Stomach (tissue), 9 donors: ENCODE results near the gene CNTF. TPM values are rescaled to one million over a fixed set of nuclear protein-coding genes. Genes with fewer than 3 reads are reported as not detected.

ENCODE experiments used
- DNase-seq, 2 donors: peaks; one replicate each; pipeline versions ENCODE4 v3.0.0 to v3.0.0-alpha.2; 2013 to 2019
- H3K27ac ChIP-seq, 5 donors: fragments of 200-600 bp in 4 of 5; sonication (generic) in 4 of 5; one replicate each; pipeline ENCODE4 v1.5.1; 2013 to 2019; ENCODE audit warnings: mild to moderate bottlenecking in 1 of 5, moderate library complexity in 1 of 5
- H3K27me3 ChIP-seq, 3 donors: fragments of 200-600 bp; sonication (generic); one replicate each; pipeline ENCODE4 v1.5.1; 2017 to 2019; ENCODE audit warnings: mixed run types in 1 of 3
- H3K36me3 ChIP-seq, 4 donors: fragments of 200-600 bp; sonication (generic); 1 replicate in 3 of 4; 2 replicates in 1 of 4; pipeline ENCODE4 v1.5.1; 2016 to 2019
- H3K4me1 ChIP-seq, 4 donors: fragments of 200-600 bp; sonication (generic); one replicate each; pipeline ENCODE4 v1.5.1; 2016 to 2019
- H3K4me3 ChIP-seq, 4 donors: fragments of 200-600 bp; sonication (generic) in 3 of 4; one replicate each; pipeline ENCODE4 v1.5.1; 2016 to 2019; ENCODE audit warnings: mild to moderate bottlenecking in 1 of 4
- H3K9me3 ChIP-seq, 4 donors: fragments of 200-600 bp; sonication (generic); one replicate each; pipeline ENCODE4 v1.5.1; 2016 to 2019
- CTCF ChIP-seq, 7 experiments: fragments of 450-650 bp in 4 of 7; fragments of 200-600 bp in 3 of 7; sonication (generic) in 3 of 7; IDR thresholded peaks; one replicate each; pipeline ENCODE4 v1.5.1; 2016 to 2019; ENCODE audit warnings: antibody characterized with exemption in 7 of 7, control low read depth in 2 of 7, mild to moderate bottlenecking in 1 of 7
- EP300 ChIP-seq: sonication (generic); formaldehyde crosslinking; IDR thresholded peaks from one replicate; pipeline ENCODE4 v1.6.1; 2017; ENCODE audit warnings: antibody characterized with exemption
- POLR2A ChIP-seq, 4 donors: fragments of 450-650 bp; IDR thresholded peaks; one replicate each; pipeline ENCODE4 v1.6.1; 2016; ENCODE audit warnings: antibody characterized with exemption in 4 of 4, control low read depth in 2 of 4, mild to moderate bottlenecking in 1 of 4, moderate library complexity in 1 of 4
- POLR2AphosphoS5 ChIP-seq, 3 donors: sonication (generic); formaldehyde crosslinking; IDR thresholded peaks; one replicate each; pipeline ENCODE4 v1.6.1; 2016; ENCODE audit warnings: antibody characterized with exemption in 3 of 3
- WGBS, 5 donors: extraction: QIAGEN DNeasy Blood & Tissue Kit in 3 of 5; methylation state at CpG; one replicate each; pipeline versions ENCODE4 v1.1.5 to v1.1.7; 2013 to 2018; 5-methylcytosine and 5-hydroxymethylcytosine counted together
- intact Hi-C: fragments of 100-400 bp; cut with DNase I; formaldehyde crosslinking; loops from one replicate; pipeline ENCODE4 v1.15.1; 2023; ENCODE audit warnings: low total_unique reads
- polyA plus RNA-seq, 3 donors: library from polyadenylated mRNA; stranded (reverse); fragments of 200-250 nt; gene quantifications; one replicate each; pipeline ENCODE4 v1.2.3, GENCODE V29; 2013
- total RNA-seq, 5 donors: library from RNA; depleted of rRNA; stranded (reverse); fragments of >200 nt; gene quantifications; one replicate each; pipeline versions ENCODE4 v1.1.0 to v1.2.3, GENCODE V29; 2014 to 2016
- donor health status: healthy with polysubstance abuse.
- donor health status: Bipolar disorder and iron deficiency.
- donor health status: healthy.

CNTF gene
- total and polyA plus RNA-seq, 8 donors = 0.25 to 3.9 (median 0.60) TPM; not detected in 4

- peaks cover 0 to 16% (median 12%) of the 10 kb centered on the region in 4 donors for H3K4me1 ChIP-seq
- no peak overlapping the region for H3K27ac ChIP-seq
- H3K27me3 ChIP-seq = no peaks in the 10 kb centered on the region
- no peaks in the 10 kb centered on the region for H3K9me3 ChIP-seq
- H3K36me3 ChIP-seq = peaks cover 21 to 52% (median 52%) of the 10 kb centered on the region in 4 donors
- 78 to 93% (median 83%) methylated on average over 8 of the region's 8 CpGs for WGBS, 5 donors
- no peak for DNase-seq
- TF ChIP-seq EP300 = no peak
- TF ChIP-seq CTCF (IDR thresholded peaks at IDR 0.05) = no peak
- TF ChIP-seq POLR2A (IDR thresholded peaks at IDR 0.05) = no peak
- TF ChIP-seq POLR2AphosphoS5 (IDR thresholded peaks at IDR 0.05) = no peak
- intact Hi-C loops = no loop called here
- H3K4me3 ChIP-seq = no peak overlapping the region
Measured at GRCh38 chr11:58609723-58610122, 12.7 kb upstream of the CNTF start.

GRCh38 chr11:58613228-58613627, 9.2 kb upstream of the CNTF start:
- intact Hi-C loops = no loop called here
- H3K4me3 ChIP-seq = no peak overlapping the region
- H3K9me3 ChIP-seq = no peaks in the 10 kb centered on the region
- DNase-seq = no peak
- H3K27me3 ChIP-seq = no peaks in the 10 kb centered on the region
- peaks cover 46 to 87% (median 85%) of the 10 kb centered on the region in 4 donors for H3K36me3 ChIP-seq
- WGBS, 5 donors = 85 to 95% (median 94%) methylated on average over 2 of the region's 2 CpGs
- TF ChIP-seq EP300 (no peak), POLR2A (IDR thresholded peaks at IDR 0.05) (no peak), POLR2AphosphoS5 (IDR thresholded peaks at IDR 0.05) (no peak), CTCF (IDR thresholded peaks at IDR 0.05) (no peak)
- peaks cover 0 to 19% (median 0%) of the 10 kb centered on the region in 4 donors for H3K4me1 ChIP-seq
- no peak overlapping the region for H3K27ac ChIP-seq

- Histone ChIP-seq H3K27me3 (no peaks in the 10 kb centered on the region), H3K27ac (no peak overlapping the region), H3K9me3 (no peaks in the 10 kb centered on the region), H3K36me3 (peaks cover 56 to 100% (median 98%) of the 10 kb centered on the region in 4 donors), H3K4me3 (no peak overlapping the region), H3K4me1 (peaks cover 0 to 19% (median 0%) of the 10 kb centered on the region in 4 donors)
- TF ChIP-seq EP300 (no peak), POLR2A (IDR thresholded peaks at IDR 0.05) (no peak), CTCF (IDR thresholded peaks at IDR 0.05) (no peak), POLR2AphosphoS5 (IDR thresholded peaks at IDR 0.05) (no peak)
- DNase-seq = no peak
- intact Hi-C loops = no loop called here
- WGBS, 5 donors = 86 to 94% (median 91%) methylated on average over 1 of the region's 1 CpG
Measured at GRCh38 chr11:58615559-58615958, 6.9 kb upstream of the CNTF start.

- DNase-seq = peak in 1 of 2 donors; percentile 43
- intact Hi-C loops = no loop called here
- H3K27me3 ChIP-seq = no peaks in the 10 kb centered on the region
Measured at GRCh38 chr11:58616594-58616993, 5.9 kb upstream of the CNTF start.

More at GRCh38 chr11:58616594-58616993, 5.9 kb upstream of the CNTF start:
- H3K4me1 ChIP-seq = peaks cover 0 to 19% (median 0%) of the 10 kb centered on the region in 4 donors
- 52 to 71% (median 57%) methylated on average over 4 of the region's 4 CpGs for WGBS, 5 donors
- H3K36me3 ChIP-seq = peaks cover 53 to 100% (median 95%) of the 10 kb centered on the region in 4 donors
- TF ChIP-seq POLR2AphosphoS5 (IDR thresholded peaks at IDR 0.05) (peak in 1 of 3 donors; percentile 54), CTCF (IDR thresholded peaks at IDR 0.05) (no peak), POLR2A (IDR thresholded peaks at IDR 0.05) (no peak), EP300 (no peak)
- peak overlapping the region in 1 of 5 donors; percentile 18 for H3K27ac ChIP-seq
- H3K4me3 ChIP-seq = no peak overlapping the region
- no peaks in the 10 kb centered on the region for H3K9me3 ChIP-seq
